HEK293 (cell line): ENCODE results near the gene CASKIN2.

Experiments
- CTCF ChIA-PET: fragments of 350-600 bp; formaldehyde crosslinking; extraction: SDS; loops from one replicate; lab custom pipeline; 2021; ENCODE audit warnings: antibody characterized with exemption; lab: Yijun Ruan, JAX
- POLR2A ChIA-PET: fragments of 300-600 bp; formaldehyde crosslinking; extraction: SDS; loops from one replicate; lab custom pipeline; 2020; ENCODE audit warnings: antibody characterized with exemption, inconsistent platforms; lab: Yijun Ruan, JAX
- H3K27ac ChIP-seq: fragments of 200-500 bp; sonication (Bioruptor generic); 2 replicates; pipeline ENCODE4 v1.5.1; 2014; ENCODE audit warnings: low read depth, low read length, control low read depth, inconsistent platforms; ENCODE audit errors: extremely low read depth
- H3K36me3 ChIP-seq, 2 experiments: fragments of 200-500 bp in 1 of 2; sonication (Bioruptor generic) in 1 of 2; 1 replicate in 1 of 2; 2 replicates in 1 of 2; pipeline ENCODE4 v1.5.1; 2014 to 2017; ENCODE audit warnings: inconsistent platforms in 2 of 2, low read length in 2 of 2; ENCODE audit not compliant: control insufficient read depth in 2 of 2, insufficient read depth in 1 of 2
- H3K4me1 ChIP-seq: fragments of 200-500 bp; sonication (Bioruptor generic); 2 replicates; pipeline ENCODE4 v1.5.1; 2014; ENCODE audit warnings: mild to moderate bottlenecking, low read length, inconsistent platforms; ENCODE audit not compliant: control insufficient read depth, insufficient read depth
- H3K4me3 ChIP-seq: 2 replicates; pipeline ENCODE4 v1.5.1; 2011; ENCODE audit warnings: low read depth, mild to moderate bottlenecking, control low read depth, low read length, moderate library complexity
- H3K9me3 ChIP-seq: fragments of 200-500 bp; sonication (Bioruptor generic); 2 replicates; pipeline ENCODE4 v1.5.1; 2014; ENCODE audit warnings: low read depth, low read length, inconsistent platforms; ENCODE audit not compliant: control insufficient read depth, insufficient read depth
- EGR2 ChIP-seq: fragments of 450-650 bp; formaldehyde crosslinking; IDR thresholded peaks from 2 replicates; pipeline ENCODE4 v1.5.1; 2016; ENCODE audit warnings: low read depth, missing biosample characterization, missing genetic modification characterization
- GLIS2 ChIP-seq: fragments of 450-650 bp; formaldehyde crosslinking; IDR thresholded peaks from 2 replicates; pipeline ENCODE4 v1.5.1; 2016; ENCODE audit warnings: missing biosample characterization, missing genetic modification characterization
- REPIN1 ChIP-seq: fragments of 450-650 bp; formaldehyde crosslinking; IDR thresholded peaks from 2 replicates; pipeline ENCODE4 v1.5.1; 2017; ENCODE audit warnings: missing biosample characterization, missing genetic modification characterization, low read depth
- YY2 ChIP-seq: fragments of 450-650 bp; formaldehyde crosslinking; IDR thresholded peaks from 2 replicates; pipeline ENCODE4 v1.5.1; 2016; ENCODE audit warnings: missing biosample characterization, missing genetic modification characterization
- ZFP37 ChIP-seq: fragments of 450-650 bp; formaldehyde crosslinking; IDR thresholded peaks from 2 replicates; pipeline ENCODE4 v1.5.1; 2016; ENCODE audit warnings: missing biosample characterization, missing genetic modification characterization
- ZNF132 ChIP-seq: fragments of 450-650 bp; formaldehyde crosslinking; IDR thresholded peaks from 2 replicates; pipeline ENCODE4 v1.5.1; 2017; ENCODE audit warnings: missing biosample characterization, missing genetic modification characterization, borderline replicate concordance
- ZNF266 ChIP-seq: fragments of 450-650 bp; formaldehyde crosslinking; IDR thresholded peaks from 2 replicates; pipeline ENCODE4 v1.5.1; 2016; ENCODE audit warnings: missing biosample characterization, missing genetic modification characterization, low read depth
- ZNF341 ChIP-seq: fragments of 450-650 bp; formaldehyde crosslinking; IDR thresholded peaks from 2 replicates; pipeline ENCODE4; 2016; ENCODE audit warnings: low read depth, missing biosample characterization, missing genetic modification characterization
- ZNF473 ChIP-seq: fragments of 450-650 bp; formaldehyde crosslinking; IDR thresholded peaks from 2 replicates; pipeline ENCODE4 v1.5.1; 2017; ENCODE audit warnings: missing biosample characterization, missing genetic modification characterization
- ZNF560 ChIP-seq: fragments of 450-650 bp; formaldehyde crosslinking; IDR thresholded peaks from 2 replicates; pipeline ENCODE4 v1.5.1; 2017; ENCODE audit warnings: missing biosample characterization, missing genetic modification characterization, borderline replicate concordance
- ZNF654 ChIP-seq: fragments of 450-650 bp; formaldehyde crosslinking; IDR thresholded peaks from 2 replicates; pipeline ENCODE4 v1.5.1; 2016; ENCODE audit warnings: low read depth, missing biosample characterization, missing genetic modification characterization
- ZNF660 ChIP-seq: fragments of 450-650 bp; IDR thresholded peaks from 2 replicates; pipeline ENCODE4 v1.5.1; 2018; ENCODE audit warnings: missing biosample characterization, mild to moderate bottlenecking, missing genetic modification characterization
- ZNF670 ChIP-seq: fragments of 450-650 bp; formaldehyde crosslinking; IDR thresholded peaks from 2 replicates; pipeline ENCODE4 v1.5.1; 2016; ENCODE audit warnings: missing biosample characterization, missing genetic modification characterization, low read depth
- ZNF707 ChIP-seq: fragments of 450-650 bp; formaldehyde crosslinking; IDR thresholded peaks from 2 replicates; pipeline ENCODE4 v1.5.1; 2016; ENCODE audit warnings: missing biosample characterization, missing genetic modification characterization
- TF ChIP-seq, protein P1 (sequence below): IDR thresholded peaks from 2 replicates; pipeline ENCODE4 v1.6.1; 2011; ENCODE audit warnings: mild to moderate bottlenecking, low read depth, low read length, borderline replicate concordance

Gene CASKIN2

DNA sequence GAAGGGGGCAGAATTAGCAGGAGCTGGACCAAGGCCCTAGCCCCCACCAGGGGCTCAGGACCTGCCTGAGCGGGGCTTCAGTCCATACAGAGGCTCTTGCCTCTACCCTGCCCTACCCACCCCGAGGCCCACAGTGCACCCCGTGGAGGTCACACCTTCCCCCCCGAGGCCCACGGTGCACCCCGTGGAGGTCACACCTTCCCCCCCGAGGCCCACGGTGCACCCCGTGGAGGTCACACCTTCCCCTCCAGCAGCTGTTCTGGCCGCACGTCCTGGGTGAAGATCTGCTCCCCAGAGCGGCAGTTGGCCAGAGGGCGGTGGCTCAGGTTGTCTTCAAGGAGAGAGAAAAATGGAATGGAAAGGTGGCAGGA lies 11.4 kb downstream of the CASKIN2 start:
- Histone ChIP-seq H3K4me1 (no peaks in the 10 kb centered on the region), H3K27ac (no peak overlapping the region), H3K36me3 (peaks cover 0 to 89% of the 10 kb centered on the region in 2 experiments; a peak in 2 of 3 replicates), H3K9me3 (no peaks in the 10 kb centered on the region), H3K4me3 (no peak overlapping the region)
- no peak for TF ChIP-seq ZFP37 (tag by site-specific recombination)
- TF ChIP-seq YY2 = no peak
- no peak for TF ChIP-seq ZNF132 (tag by site-specific recombination)
- no peak for TF ChIP-seq ZNF670 (tag by site-specific recombination)
- TF ChIP-seq ZNF654 = no peak
- TF ChIP-seq ZNF266 (tag by site-specific recombination) = no peak
- no peak for TF ChIP-seq ZNF707 (tag by site-specific recombination)
- ChIA-PET CTCF (interaction anchor here (0.6 to 3.9 kb wide), 5 partner anchors 10 to 244 kb away, joined by 3 to 20 read pairs (median 4); partner anchors contain the start of gene TSEN54), POLR2A (interaction anchor here (1.2 to 1.8 kb wide), 2 partner anchors 9 to 21 kb away, joined by 5 to 10 read pairs; partner anchors contain the start of gene LLGL2)

DNA sequence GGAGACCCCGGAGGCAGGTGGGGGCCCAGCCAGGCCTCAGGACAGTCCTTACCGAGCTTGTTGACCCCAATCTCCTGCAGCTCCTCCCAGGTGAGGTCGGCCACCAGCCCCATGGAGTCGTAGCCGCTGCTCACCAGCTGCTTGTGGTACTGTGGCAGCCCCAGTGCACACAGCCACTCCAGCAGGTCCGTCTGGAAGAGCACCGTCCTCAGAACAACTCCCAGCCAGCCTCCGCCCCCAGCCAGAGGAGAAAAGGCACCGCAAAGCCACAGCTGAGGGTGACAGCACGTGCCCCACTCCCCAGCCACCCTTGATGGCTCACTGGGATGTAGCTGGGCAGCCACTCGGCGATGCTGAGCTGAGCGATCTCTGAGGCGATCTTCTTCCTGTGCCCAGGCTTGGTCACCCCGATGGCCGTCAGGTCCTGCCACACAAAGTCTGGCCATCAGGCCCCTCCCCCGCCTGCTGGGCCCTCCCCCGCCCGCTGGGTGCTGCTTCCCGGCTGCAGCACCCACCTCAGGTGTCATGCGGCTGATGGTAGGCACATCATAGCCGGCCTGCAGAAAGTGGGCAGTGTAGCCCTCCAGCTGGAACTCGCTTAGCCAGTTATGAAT lies 11.9 kb downstream of the CASKIN2 start:
- no peaks in the 10 kb centered on the region for H3K4me1 ChIP-seq
- H3K36me3 ChIP-seq = peaks cover 0 to 89% of the 10 kb centered on the region in 2 experiments; a peak in 2 of 3 replicates
- no peak overlapping the region for H3K4me3 ChIP-seq
- ChIA-PET CTCF (interaction anchor here (0.6 to 3.9 kb wide), 8 partner anchors 10 to 245 kb away, joined by 3 to 20 read pairs (median 4); partner anchors contain the start of gene TSEN54), POLR2A (interaction anchor here (0.9 to 1.8 kb wide), 3 partner anchors 9 to 21 kb away, joined by 3 to 10 read pairs (median 5); partner anchors contain the start of genes LLGL2 and TSEN54)
- H3K27ac ChIP-seq = no peak overlapping the region
- no peaks in the 10 kb centered on the region for H3K9me3 ChIP-seq
- no peak for TF ChIP-seq ZNF660 (tag by site-specific recombination)
- 0 out of 2 replicates have a peak, but pooled peaks have one; percentile 15 for TF ChIP-seq EGR2 (tag by site-specific recombination)

DNA sequence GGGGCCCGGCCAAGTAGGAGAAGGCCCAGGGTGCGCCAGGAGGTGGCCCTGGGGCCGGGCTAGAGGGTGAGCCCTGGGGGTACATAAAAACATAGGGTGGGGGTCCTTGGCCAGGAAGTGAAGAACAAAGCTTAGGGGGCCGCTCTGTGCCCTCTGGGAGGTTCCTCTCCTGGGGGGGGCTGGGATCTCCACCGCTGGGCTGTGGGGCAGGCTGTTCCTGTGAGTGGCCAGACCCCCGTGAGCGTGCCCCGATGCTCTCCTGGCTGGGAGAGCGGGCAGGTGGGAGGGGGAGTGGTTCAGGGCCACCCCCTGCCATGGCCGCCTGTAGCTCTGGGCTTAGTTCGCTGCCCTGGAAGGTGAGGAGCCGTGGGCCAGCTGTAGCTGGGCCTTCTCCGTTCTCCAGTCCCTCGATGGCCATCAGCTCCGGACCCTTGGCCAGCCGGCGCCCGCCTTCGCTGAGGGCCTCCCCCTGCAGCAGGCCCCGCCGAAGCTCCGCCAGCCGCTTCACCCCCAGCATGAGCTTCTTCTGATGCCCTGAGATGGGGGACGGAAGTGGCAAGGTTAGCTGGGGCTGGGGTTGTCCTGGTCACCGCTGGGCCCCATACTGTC lies 12.5 kb downstream of the CASKIN2 start:
- Histone ChIP-seq H3K4me1 (no peaks in the 10 kb centered on the region), H3K4me3 (no peak overlapping the region), H3K36me3 (peaks cover 0 to 90% of the 10 kb centered on the region in 2 experiments; a peak in 2 of 3 replicates), H3K9me3 (no peaks in the 10 kb centered on the region), H3K27ac (no peak overlapping the region)
- POLR2A ChIA-PET = interaction anchor here (0.5 to 1.8 kb wide), 4 partner anchors 10 to 44 kb away, joined by 3 to 10 read pairs (median 4); partner anchors contain the start of genes LLGL2 and TSEN54
- CTCF ChIA-PET = interaction anchor here (0.7 to 3.9 kb wide), 6 partner anchors 12 to 245 kb away, joined by 3 to 20 read pairs (median 4); partner anchors contain the start of gene TSEN54
- TF ChIP-seq ZNF473 (tag by site-specific recombination) (no peak), REPIN1 (no peak), ZNF341 (tag by site-specific recombination) (0 out of 2 replicates have a peak, but pooled peaks have one; percentile 17), ZNF560 (tag by site-specific recombination) (no peak), GLIS2 (tag by site-specific recombination) (peak; percentile 69)
- TF ChIP-seq, protein P1, sequence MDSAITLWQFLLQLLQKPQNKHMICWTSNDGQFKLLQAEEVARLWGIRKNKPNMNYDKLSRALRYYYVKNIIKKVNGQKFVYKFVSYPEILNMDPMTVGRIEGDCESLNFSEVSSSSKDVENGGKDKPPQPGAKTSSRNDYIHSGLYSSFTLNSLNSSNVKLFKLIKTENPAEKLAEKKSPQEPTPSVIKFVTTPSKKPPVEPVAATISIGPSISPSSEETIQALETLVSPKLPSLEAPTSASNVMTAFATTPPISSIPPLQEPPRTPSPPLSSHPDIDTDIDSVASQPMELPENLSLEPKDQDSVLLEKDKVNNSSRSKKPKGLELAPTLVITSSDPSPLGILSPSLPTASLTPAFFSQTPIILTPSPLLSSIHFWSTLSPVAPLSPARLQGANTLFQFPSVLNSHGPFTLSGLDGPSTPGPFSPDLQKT = no peak
- TF ChIP-seq, all 188 proteins: peak for 2
